Karpas-422 (cell line): ENCODE data around the gene PVR. TPM values are rescaled to one million over a fixed set of nuclear protein-coding genes. Genes with fewer than 3 reads are reported as not detected.
"Not testable (repeated sequence)": the region's sequence is repeated elsewhere in the genome, so short reads cannot be mapped to it uniquely, and the experiment has no call there.

Source experiments
- DNase-seq: peaks from one replicate; pipeline ENCODE4 v3.0.0-alpha.2; 2015
- H2AFZ ChIP-seq: fragments of 200-600 bp; sonication (generic); 2 replicates; pipeline ENCODE4 v1.6.1; 2014; ENCODE audit warnings: antibody characterized with exemption, low read length, mixed read lengths
- H3K27ac ChIP-seq: fragments of 200-600 bp; sonication (generic); 2 replicates; pipeline ENCODE4 v1.5.1; 2014; ENCODE audit warnings: mild to moderate bottlenecking, low read length, moderate library complexity
- H3K27me3 ChIP-seq: fragments of 200-600 bp; sonication (generic); 2 replicates; pipeline ENCODE4 v1.6.1; 2014; ENCODE audit warnings: low read length, mixed read lengths
- H3K36me3 ChIP-seq: fragments of 200-600 bp; sonication (generic); 2 replicates; pipeline ENCODE4 v1.6.1; 2014; ENCODE audit warnings: low read length, mixed read lengths; ENCODE audit not compliant: insufficient read depth
- H3K4me1 ChIP-seq: fragments of 200-600 bp; sonication (generic); 2 replicates; pipeline ENCODE4 v1.6.1; 2014; ENCODE audit warnings: mild to moderate bottlenecking, low read length, mixed read lengths
- H3K4me2 ChIP-seq: fragments of 200-600 bp; sonication (generic); 2 replicates; pipeline ENCODE4 v1.6.1; 2014; ENCODE audit warnings: low read length, low read depth, mild to moderate bottlenecking; ENCODE audit not compliant: poor library complexity, severe bottlenecking
- H3K4me3 ChIP-seq: fragments of 200-600 bp; sonication (generic); 2 replicates; pipeline ENCODE4 v1.5.1; 2014; ENCODE audit warnings: mild to moderate bottlenecking, antibody characterized with exemption, low read length, mixed read lengths
- H3K79me2 ChIP-seq: fragments of 200-600 bp; sonication (generic); 2 replicates; pipeline ENCODE4 v1.6.1; 2014; ENCODE audit warnings: mild to moderate bottlenecking, low read length, mixed read lengths
- H3K9ac ChIP-seq: fragments of 200-600 bp; sonication (generic); 2 replicates; pipeline ENCODE4 v1.6.0; 2014; ENCODE audit warnings: low read length
- H3K9me2 ChIP-seq: fragments of 200-600 bp; sonication (generic), shearing (Covaris generic); replicated peaks from 2 replicates; pipeline ENCODE4 v1.6.0; 2014; ENCODE audit warnings: mild to moderate bottlenecking, low read length, moderate library complexity; ENCODE audit not compliant: insufficient read depth
- H3K9me3 ChIP-seq: fragments of 300-700, 200-600 bp; sonication (generic); 2 replicates; pipeline ENCODE4 v1.6.1; 2014; ENCODE audit warnings: low read length, mixed read lengths
- H4K20me1 ChIP-seq: fragments of 200-600 bp; sonication (generic); 2 replicates; pipeline ENCODE4 v1.6.1; 2014; ENCODE audit warnings: mild to moderate bottlenecking, antibody characterized with exemption, low read length, low read depth; ENCODE audit not compliant: insufficient read depth
- total RNA-seq: library from RNA; depleted of rRNA; stranded (reverse); fragments of >200 nt; shearing (Covaris generic); gene quantifications from 2 replicates; pipeline ENCODE4 v1.2.3, GENCODE V29; 2014; ENCODE audit warnings: low replicate concordance

PVR gene
- total RNA-seq, 1 experiment from 2014 or later = not detected

DNA sequence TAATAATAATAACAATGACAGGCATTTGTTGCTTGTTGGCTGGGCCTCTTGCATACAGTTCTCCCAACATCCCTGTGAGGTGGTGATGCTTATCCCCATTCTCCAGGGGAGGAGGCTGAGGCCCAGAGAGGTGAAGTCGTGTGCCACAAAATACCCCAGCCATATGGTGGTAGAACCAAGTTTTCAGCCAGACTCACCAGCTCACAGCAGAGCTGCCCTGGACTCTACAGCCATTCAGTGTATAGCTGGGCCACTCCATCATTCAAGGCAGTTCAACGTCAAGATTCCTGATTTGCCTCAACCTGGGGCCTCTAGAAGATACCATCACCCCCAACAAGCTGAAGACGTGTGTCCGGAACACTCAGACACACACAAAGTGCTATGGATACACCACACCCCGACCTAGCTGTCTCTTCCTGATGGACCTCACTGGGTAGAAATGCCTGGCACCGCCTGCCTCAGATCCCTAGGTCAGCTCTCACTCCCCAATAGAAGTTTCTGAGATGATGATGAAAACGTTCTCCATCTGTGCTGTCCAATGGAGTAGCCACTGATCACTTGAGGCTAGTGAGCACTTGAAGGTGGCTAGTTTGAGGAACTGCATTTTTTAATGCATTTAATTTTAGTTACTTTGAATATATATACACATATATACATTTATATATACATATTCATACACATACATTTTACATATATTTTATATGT is 23.3 kb downstream of the PVR start:
- H3K9me3 ChIP-seq = no peaks in the 10 kb centered on the region
- no peak overlapping the region for H3K27ac ChIP-seq
- H3K9ac ChIP-seq = no peak overlapping the region
- no peaks in the 10 kb centered on the region for H3K9me2 ChIP-seq
- no peak overlapping the region for H3K4me3 ChIP-seq
- H3K27me3 ChIP-seq = no peaks in the 10 kb centered on the region
- H3K4me1 ChIP-seq = no peaks in the 10 kb centered on the region
- H4K20me1 ChIP-seq = no peaks in the 10 kb centered on the region
- no peaks in the 10 kb centered on the region for H3K79me2 ChIP-seq
- DNase-seq = peak; percentile 5
- H3K4me2 ChIP-seq = no peak overlapping the region
- no peaks in the 10 kb centered on the region for H3K36me3 ChIP-seq
- no peak overlapping the region for H2AFZ ChIP-seq

DNA sequence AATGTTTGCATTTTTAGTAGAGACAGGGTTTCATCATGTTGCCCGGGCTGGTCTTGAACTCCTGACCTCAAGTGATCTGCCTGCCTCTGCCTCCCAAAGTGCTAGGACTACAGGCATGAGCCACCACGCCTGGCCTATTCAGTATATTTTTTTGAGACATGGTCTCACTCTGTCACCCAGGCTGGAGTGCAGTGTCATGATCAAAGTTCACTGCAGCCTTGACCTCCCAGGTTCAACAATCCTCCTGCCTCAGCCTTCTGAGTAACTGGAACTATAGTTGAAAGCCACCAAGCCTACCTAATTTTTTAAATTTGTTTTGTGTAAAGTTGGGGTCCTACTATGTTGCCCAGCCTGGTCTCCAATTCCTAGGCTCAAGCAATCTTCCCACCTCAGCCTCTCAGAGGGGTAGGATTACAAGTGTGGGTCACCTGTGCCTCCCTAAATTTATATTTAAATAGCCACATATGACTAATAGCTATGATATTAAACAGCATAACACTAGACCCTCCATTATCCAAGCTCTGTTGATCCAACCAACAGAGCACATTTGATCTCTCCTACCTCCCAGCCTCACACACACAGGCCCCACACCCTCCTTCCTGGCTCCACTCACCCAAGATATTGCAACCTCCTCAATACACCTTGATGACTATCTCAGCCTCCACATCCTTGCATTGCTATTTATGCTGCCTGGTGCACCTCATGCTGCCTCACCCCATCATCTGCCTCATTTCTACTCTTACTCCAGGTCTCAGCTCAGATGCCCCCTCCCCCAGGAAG is 25.5 kb downstream of the PVR start:
- no peaks in the 10 kb centered on the region for H3K9me3 ChIP-seq
- no peaks in the 10 kb centered on the region for H3K9me2 ChIP-seq
- H3K36me3 ChIP-seq = no peaks in the 10 kb centered on the region
- no peaks in the 10 kb centered on the region for H3K4me1 ChIP-seq
- H4K20me1 ChIP-seq = no peaks in the 10 kb centered on the region
- H3K9ac ChIP-seq = no peak overlapping the region
- DNase-seq = peak; percentile 19
- H3K79me2 ChIP-seq = no peaks in the 10 kb centered on the region
- H3K4me2 ChIP-seq = no peak overlapping the region
- no peak overlapping the region for H3K4me3 ChIP-seq
- H3K27me3 ChIP-seq = no peaks in the 10 kb centered on the region
- no peak overlapping the region for H3K27ac ChIP-seq
- H2AFZ ChIP-seq = no peak overlapping the region

DNA sequence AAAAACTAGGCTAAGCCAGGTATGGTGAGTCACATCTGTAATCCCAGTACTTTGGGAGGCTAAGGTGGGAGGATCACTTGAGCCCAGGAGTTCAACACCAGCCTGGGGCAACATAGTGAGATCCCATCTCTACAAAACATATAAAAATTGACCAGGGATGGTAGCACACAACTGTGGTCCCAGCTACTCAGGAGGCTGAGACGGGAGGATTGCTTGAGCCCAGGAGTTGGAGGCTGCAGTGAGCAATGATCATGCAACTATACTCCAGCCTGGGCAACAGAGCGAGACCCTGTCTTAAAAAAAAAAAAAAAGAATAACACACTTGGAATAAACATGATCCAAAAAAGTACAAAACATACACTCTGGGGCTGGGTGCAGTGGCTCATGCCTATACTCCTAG is 26.3 kb downstream of the PVR start:
- DNase-seq = peak; percentile 34
- H3K27me3 ChIP-seq, H3K9ac ChIP-seq, H3K9me3 ChIP-seq, H3K9me2 ChIP-seq, H4K20me1 ChIP-seq, H3K79me2 ChIP-seq, H3K4me3 ChIP-seq, H3K4me2 ChIP-seq, H3K4me1 ChIP-seq, H2AFZ ChIP-seq, H3K27ac ChIP-seq, H3K36me3 ChIP-seq: not testable (repeated sequence)

DNA sequence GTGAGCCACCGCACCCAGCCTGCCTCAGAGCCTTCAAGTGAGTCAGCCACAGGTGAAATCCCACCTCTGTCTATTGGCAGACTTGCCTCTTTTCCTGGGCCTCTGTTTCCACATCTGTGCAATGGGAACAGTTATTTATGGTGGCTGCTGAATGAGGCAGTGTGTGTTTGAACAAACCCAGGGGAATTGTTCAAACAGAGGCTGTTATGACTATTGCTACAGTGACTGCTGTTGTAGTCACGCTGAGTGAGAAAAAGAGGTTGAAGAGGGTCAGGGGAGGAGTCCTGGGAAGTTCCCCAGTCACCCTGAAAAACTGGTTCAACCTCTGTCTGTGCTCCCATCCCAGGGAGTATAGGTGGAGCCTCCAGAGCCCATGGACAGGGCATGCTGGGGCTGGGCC is 27.7 kb downstream of the PVR start, which contains the start of gene CEACAM19:
Gene CEACAM19 (plus strand): TSS at position 83 of the 400 bp plus-strand sequence. CDS start 450 bp downstream, outside the sequence.
- no peaks in the 10 kb centered on the region for H3K4me1 ChIP-seq
- no peak within 1 kb of the TSS for H3K9ac ChIP-seq
- no peaks in the 10 kb centered on the region for H3K79me2 ChIP-seq
- no peak within 1 kb of the TSS for H3K4me2 ChIP-seq
- no peak for DNase-seq
- H4K20me1 ChIP-seq = no peaks in the 10 kb centered on the region
- H3K9me2 ChIP-seq = no peaks in the 10 kb centered on the region
- no peak within 1 kb of the TSS for H3K4me3 ChIP-seq
- no peaks in the 10 kb centered on the region for H3K27me3 ChIP-seq
- H2AFZ ChIP-seq = no peak within 1 kb of the TSS
- H3K27ac ChIP-seq = no peak within 1 kb of the TSS
- no peaks in the 10 kb centered on the region for H3K36me3 ChIP-seq
- no peaks in the 10 kb centered on the region for H3K9me3 ChIP-seq

DNA sequence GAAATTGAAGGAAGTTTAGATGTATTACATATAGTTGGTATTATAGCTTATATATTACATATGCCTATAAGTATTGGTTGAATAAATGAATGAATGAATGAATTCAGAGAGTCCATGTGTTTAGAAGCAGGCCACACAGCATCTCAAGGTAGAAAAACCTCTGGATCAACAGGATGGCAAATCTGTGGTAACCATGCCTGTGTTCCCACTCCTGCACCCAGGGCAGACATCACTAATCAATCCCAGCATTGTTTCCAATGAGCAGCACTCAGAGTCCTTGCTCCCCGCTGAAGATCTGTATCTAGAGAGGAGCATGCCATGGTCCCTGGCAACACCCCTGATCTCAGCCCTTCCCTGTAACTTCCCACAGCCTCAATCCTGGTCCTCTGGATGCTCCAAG is 28.5 kb downstream of the PVR start:
- Histone ChIP-seq H3K9me3 (no peaks in the 10 kb centered on the region), H3K79me2 (no peaks in the 10 kb centered on the region), H3K27ac (no peak overlapping the region), H3K4me3 (no peak overlapping the region), H3K27me3 (no peaks in the 10 kb centered on the region), H3K9me2 (no peaks in the 10 kb centered on the region), H3K9ac (no peak overlapping the region), H3K36me3 (no peaks in the 10 kb centered on the region), H3K4me1 (no peaks in the 10 kb centered on the region), H4K20me1 (no peaks in the 10 kb centered on the region), H2AFZ (no peak overlapping the region), H3K4me2 (no peak overlapping the region)
- DNase-seq = no peak

DNA sequence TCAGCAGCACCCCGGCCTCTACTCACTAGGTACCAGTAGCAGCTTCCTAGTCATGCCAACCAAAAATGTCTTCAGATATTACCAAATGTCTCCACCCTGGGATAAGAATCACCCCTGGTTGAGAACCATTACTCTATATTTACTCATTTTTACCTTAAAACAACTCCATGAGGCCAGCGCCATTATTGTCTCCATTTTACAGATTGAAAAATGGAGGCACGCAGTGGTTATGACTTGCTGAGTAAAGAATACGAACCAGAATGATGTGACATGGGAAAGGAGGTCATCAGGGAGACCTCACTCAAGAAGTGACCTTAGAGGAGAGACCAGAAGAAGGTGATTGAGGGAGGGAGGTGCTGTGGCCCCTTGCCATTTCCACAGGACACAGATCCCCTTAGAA is 29.8 kb downstream of the PVR start:
- Histone ChIP-seq H3K9ac (no peak overlapping the region), H3K4me3 (no peak overlapping the region), H3K9me2 (no peaks in the 10 kb centered on the region), H3K4me2 (no peak overlapping the region), H3K27me3 (no peaks in the 10 kb centered on the region), H3K79me2 (no peaks in the 10 kb centered on the region), H3K9me3 (no peaks in the 10 kb centered on the region), H2AFZ (no peak overlapping the region), H3K27ac (no peak overlapping the region), H3K4me1 (no peaks in the 10 kb centered on the region), H4K20me1 (no peaks in the 10 kb centered on the region), H3K36me3 (no peaks in the 10 kb centered on the region)
- DNase-seq = no peak

DNA sequence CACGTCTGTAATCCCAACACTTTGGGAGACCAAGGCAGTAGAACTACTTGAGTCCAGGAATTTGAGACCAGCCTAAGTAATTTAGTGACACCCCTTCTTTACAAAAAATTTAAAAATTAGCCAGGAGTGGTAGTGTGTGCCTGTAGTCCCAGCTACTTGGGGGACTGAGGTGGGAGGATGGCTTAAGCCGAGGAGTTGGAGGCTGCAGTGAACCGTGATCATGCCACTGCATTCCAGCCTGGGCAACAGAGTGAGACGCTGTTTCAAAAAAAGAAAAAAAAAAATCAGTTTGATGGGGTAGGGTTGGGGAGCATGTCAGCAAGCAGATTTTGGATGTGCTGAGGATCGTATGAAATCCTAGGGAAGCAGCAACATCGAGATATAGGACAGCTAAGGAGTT is 31.8 kb downstream of the PVR start:
- Histone ChIP-seq H3K4me2 (no peak overlapping the region), H3K79me2 (no peaks in the 10 kb centered on the region), H3K27me3 (no peaks in the 10 kb centered on the region), H3K9me3 (no peaks in the 10 kb centered on the region), H3K27ac (no peak overlapping the region), H3K9me2 (no peaks in the 10 kb centered on the region), H2AFZ (no peak overlapping the region), H4K20me1 (no peaks in the 10 kb centered on the region), H3K9ac (no peak overlapping the region), H3K4me3 (no peak overlapping the region), H3K4me1 (no peaks in the 10 kb centered on the region), H3K36me3 (no peaks in the 10 kb centered on the region)
- peak; percentile 30 for DNase-seq

DNA sequence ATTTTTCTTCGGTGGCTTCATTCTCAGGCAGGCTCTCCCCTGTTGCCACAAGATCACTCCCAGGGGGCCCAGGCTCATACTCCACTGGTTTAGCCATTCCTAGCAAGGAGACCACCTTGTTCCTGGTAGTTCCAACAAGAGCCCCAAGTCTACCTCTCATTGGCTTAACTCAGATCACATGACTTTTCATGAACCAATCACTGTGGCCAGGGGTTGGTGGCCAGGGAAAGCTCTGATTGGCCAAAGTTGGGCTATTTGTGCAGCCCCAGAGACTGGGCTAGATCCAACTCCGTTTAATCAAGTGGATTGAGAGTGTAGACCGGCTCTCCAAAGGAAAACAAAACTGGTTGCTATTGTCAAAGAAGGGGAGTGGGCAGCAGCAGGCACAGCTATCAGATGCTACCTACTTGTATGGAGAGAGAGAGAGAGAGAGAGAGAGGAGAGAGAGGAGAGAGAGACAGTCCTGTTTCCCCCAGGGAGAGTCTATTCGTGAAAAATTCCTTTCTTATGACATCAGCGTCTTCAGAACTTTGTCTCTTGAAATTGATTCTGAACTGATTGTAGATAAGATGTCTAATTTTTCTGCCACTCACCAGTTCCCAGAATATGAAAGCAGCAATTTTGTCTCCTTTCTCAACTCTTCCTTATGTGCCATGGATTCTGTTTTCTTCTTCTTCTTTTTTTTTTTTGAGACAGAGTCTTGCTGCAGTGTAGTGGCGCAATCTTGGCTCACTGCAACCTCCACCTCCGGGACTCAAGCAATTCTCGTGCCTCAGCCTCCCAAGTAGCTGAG is 33.5 kb downstream of the PVR start:
- Histone ChIP-seq H3K9ac (no peak overlapping the region), H3K9me2 (no peaks in the 10 kb centered on the region), H3K36me3 (no peaks in the 10 kb centered on the region), H3K4me2 (no peak overlapping the region), H3K27me3 (no peaks in the 10 kb centered on the region), H3K4me3 (no peak overlapping the region), H4K20me1 (no peaks in the 10 kb centered on the region), H3K79me2 (no peaks in the 10 kb centered on the region), H3K27ac (no peak overlapping the region), H2AFZ (no peak overlapping the region), H3K9me3 (no peaks in the 10 kb centered on the region), H3K4me1 (no peaks in the 10 kb centered on the region)
- DNase-seq = peak; percentile 61
